ENCODE data around the gene ENTPD2. TPM values are rescaled to one million over a fixed set of nuclear protein-coding genes. Genes with fewer than 3 reads are reported as not detected.
A peak's percentile ranks its signal among the peaks of the same experiment; 100 is the strongest.

The ENTPD2 gene
- total and polyA plus RNA-seq, 11 donors = 0.50 to 2.9 (median 1.2) TPM

DNA sequence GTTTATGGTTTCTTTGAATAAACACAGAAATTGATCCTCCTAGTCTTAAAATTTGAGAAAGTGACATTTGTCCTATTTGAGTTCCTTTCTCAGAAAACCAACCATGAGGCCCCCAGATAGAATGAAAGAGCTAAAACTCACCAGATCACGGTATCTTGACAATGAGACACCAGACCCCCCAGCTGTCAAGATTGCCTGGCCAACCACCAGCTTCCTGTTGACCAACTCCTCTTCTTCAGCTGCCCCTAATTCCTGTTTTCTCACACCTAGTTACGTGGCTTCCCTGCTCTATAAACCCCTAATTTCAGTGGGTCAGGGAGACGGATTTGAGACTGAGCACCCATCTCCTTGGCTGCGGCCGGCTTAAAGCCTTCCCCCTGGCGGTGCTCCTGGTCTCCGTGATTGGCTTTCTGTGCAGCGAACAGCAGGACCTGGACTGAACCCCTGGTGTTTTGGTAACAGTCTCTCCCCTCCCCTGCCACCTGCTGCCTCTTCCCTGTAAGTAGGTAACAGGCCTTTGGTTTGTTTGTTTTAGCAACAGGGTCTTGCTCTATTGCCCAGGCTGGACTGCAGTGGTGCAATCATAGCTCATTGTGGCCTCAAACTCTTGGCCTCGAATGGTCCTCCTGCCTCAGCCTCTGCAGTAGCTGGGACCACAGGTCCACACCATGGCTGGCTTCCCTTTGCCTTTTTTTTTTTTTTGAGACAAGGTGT is 4.8 kb upstream of the ENTPD2 start:
- WGBS, 4 donors = 87 to 97% (median 90%) methylated on average over 9 of the region's 9 CpGs
- no peak for ATAC-seq
- intact Hi-C loops (cut with DNase I) = no loop called here

GRCh38 chr9:137057545-137057944 is 3.7 kb upstream of the ENTPD2 start:
- intact Hi-C loops (cut with DNase I) = no loop called here
- no peak overlapping the region for H3K4me3 ChIP-seq
- ATAC-seq = no peak
- TF ChIP-seq POLR2A (IDR thresholded peaks at IDR 0.05) = no peak
- TF ChIP-seq, protein P1, sequence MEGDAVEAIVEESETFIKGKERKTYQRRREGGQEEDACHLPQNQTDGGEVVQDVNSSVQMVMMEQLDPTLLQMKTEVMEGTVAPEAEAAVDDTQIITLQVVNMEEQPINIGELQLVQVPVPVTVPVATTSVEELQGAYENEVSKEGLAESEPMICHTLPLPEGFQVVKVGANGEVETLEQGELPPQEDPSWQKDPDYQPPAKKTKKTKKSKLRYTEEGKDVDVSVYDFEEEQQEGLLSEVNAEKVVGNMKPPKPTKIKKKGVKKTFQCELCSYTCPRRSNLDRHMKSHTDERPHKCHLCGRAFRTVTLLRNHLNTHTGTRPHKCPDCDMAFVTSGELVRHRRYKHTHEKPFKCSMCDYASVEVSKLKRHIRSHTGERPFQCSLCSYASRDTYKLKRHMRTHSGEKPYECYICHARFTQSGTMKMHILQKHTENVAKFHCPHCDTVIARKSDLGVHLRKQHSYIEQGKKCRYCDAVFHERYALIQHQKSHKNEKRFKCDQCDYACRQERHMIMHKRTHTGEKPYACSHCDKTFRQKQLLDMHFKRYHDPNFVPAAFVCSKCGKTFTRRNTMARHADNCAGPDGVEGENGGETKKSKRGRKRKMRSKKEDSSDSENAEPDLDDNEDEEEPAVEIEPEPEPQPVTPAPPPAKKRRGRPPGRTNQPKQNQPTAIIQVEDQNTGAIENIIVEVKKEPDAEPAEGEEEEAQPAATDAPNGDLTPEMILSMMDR (IDR thresholded peaks at IDR 0.05) = no peak
- peaks cover 2 to 27% (median 14%) of the 10 kb centered on the region in 9 donors for H3K27me3 ChIP-seq
- WGBS, 4 donors = 65 to 80% (median 71%) methylated on average over 16 of the region's 16 CpGs
- H3K9me3 ChIP-seq = no peaks in the 10 kb centered on the region
- DNase-seq = no peak
- peaks cover 15 to 46% (median 33%) of the 10 kb centered on the region in 12 donors for H3K4me1 ChIP-seq
- H3K27ac ChIP-seq = no peak overlapping the region
- H3K36me3 ChIP-seq = no peaks in the 10 kb centered on the region

More for the DNA sequence above, 4.8 kb upstream of the ENTPD2 start:
- Histone ChIP-seq H3K4me3 (no peak overlapping the region), H3K27ac (no peak overlapping the region), H3K9me3 (no peaks in the 10 kb centered on the region), H3K27me3 (peaks cover 0 to 16% (median 3%) of the 10 kb centered on the region in 9 donors), H3K4me1 (peaks cover 10 to 36% (median 24%) of the 10 kb centered on the region in 12 donors), H3K36me3 (no peaks in the 10 kb centered on the region)
- DNase-seq = no peak
- no peak for TF ChIP-seq POLR2A (IDR thresholded peaks at IDR 0.05)
- TF ChIP-seq, protein P1 (IDR thresholded peaks at IDR 0.05) = no peak

DNA sequence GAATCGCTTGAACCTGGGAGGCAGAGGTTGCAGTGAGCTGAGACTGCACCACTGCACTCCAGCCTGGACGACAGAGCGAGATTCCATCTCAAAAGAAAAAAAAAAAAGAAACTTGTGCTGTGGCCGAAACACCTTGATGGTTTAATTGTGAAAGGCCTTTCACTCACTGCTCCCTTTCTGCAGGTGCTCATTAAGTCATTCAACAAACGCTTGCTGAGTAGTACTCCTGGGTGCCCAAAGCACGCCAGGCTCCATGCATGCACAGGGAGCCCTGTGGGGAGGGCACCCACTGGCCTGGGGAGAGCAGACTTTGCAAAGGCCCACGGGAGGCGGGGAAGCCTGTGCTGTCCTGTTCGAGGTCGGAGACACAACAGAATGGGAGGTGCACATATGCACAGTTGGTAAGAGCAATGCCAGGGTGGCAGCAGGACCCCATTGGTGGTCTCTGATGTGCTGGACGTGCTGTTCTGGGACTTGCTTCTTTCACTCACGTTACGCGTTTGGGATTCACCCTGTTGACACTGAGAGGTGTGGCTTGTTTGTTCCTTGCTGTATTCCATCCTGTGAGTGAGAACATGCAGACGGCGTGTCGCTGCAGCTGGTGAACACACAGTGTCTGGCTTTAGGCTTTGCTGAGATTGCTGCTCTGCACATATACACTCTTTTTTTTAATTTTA is 3.0 kb upstream of the ENTPD2 start:
- H3K9me3 ChIP-seq = no peaks in the 10 kb centered on the region
- H3K27me3 ChIP-seq = peaks cover 3 to 32% (median 17%) of the 10 kb centered on the region in 9 donors
- H3K27ac ChIP-seq = peak overlapping the region in 2 of 12 donors; percentile 80 to 83
- ATAC-seq (no peak), DNase-seq (no peak)
- TF ChIP-seq, protein P1 (IDR thresholded peaks at IDR 0.05) = no peak
- TF ChIP-seq POLR2A (IDR thresholded peaks at IDR 0.05) = no peak
- intact Hi-C loops (cut with DNase I) = no loop called here
- 73 to 76% (median 75%) methylated on average over 17 of the region's 17 CpGs for WGBS, 4 donors
- H3K4me1 ChIP-seq = peaks cover 15 to 49% (median 34%) of the 10 kb centered on the region in 12 donors
- no peaks in the 10 kb centered on the region for H3K36me3 ChIP-seq
- H3K4me3 ChIP-seq = no peak overlapping the region
